H1 (cell line): ENCODE data around the gene ERCC1. TPM values are rescaled to one million over a fixed set of nuclear protein-coding genes. Genes with fewer than 3 reads are reported as not detected.

Experiments used
- CTCF ChIA-PET: fragments of 300-600 bp; sonication (Branson Sonifier 250); formaldehyde crosslinking; loops from one replicate; lab custom pipeline; 2021; ENCODE audit not compliant: partially characterized antibody; lab: Charles Lee
- POLR2A ChIA-PET: fragments of 300-600 bp; sonication (Branson Sonifier 250); formaldehyde crosslinking; loops from one replicate; lab custom pipeline; 2021; ENCODE audit warnings: inconsistent platforms; ENCODE audit not compliant: partially characterized antibody; lab: Charles Lee
- DNase-seq, 2 experiments: peaks; one replicate each; pipeline versions ENCODE4 v3.0.0 to v3.0.0-alpha.2; 2010 to 2022; ENCODE audit warnings: low spot score in 2 of 2, low read depth in 1 of 2, mixed read lengths in 1 of 2
- FAIRE-seq: peaks from 2 replicates; lab custom pipeline; 2011; peaks lifted over from hg19 to GRCh38; lab: Jason Lieb, UNC
- H2AFZ ChIP-seq: 2 replicates; pipeline ENCODE4 v1.8.1; 2012; ENCODE audit warnings: low read length, inconsistent platforms
- H2AK5ac ChIP-seq: 2 replicates; pipeline ENCODE4 v1.6.1; 2013; ENCODE audit warnings: low read depth, low read length
- H2BK120ac ChIP-seq: replicated peaks from 2 replicates; pipeline ENCODE3; 2013; ENCODE audit warnings: low read depth, low read length, inconsistent platforms
- H2BK12ac ChIP-seq: 2 replicates; pipeline ENCODE4 v1.6.1; 2013; ENCODE audit warnings: low read depth, low read length
- H2BK15ac ChIP-seq: 2 replicates; pipeline ENCODE4 v1.6.1; 2013; ENCODE audit warnings: low read length
- H2BK20ac ChIP-seq: 2 replicates; pipeline ENCODE4 v1.6.1; 2013; ENCODE audit warnings: low read length
- H2BK5ac ChIP-seq: 2 replicates; pipeline ENCODE4 v1.6.1; 2013; ENCODE audit warnings: low read depth, low read length
- H3K14ac ChIP-seq: 2 replicates; pipeline ENCODE4 v1.6.1; 2013; ENCODE audit warnings: inconsistent platforms; ENCODE audit not compliant: insufficient read length
- H3K18ac ChIP-seq: 2 replicates; pipeline ENCODE4 v1.6.1; 2013; ENCODE audit warnings: low read length; ENCODE audit errors: extremely low read depth
- H3K23ac ChIP-seq: 2 replicates; pipeline ENCODE4 v1.6.1; 2013; ENCODE audit warnings: inconsistent platforms; ENCODE audit not compliant: insufficient read length
- H3K23me2 ChIP-seq: 2 replicates; pipeline ENCODE4 v1.6.1; 2013; ENCODE audit warnings: low read depth, low read length
- H3K27ac ChIP-seq: 2 replicates; pipeline ENCODE4 v1.6.1; 2011; ENCODE audit warnings: low read depth, low read length, inconsistent platforms
- H3K27me3 ChIP-seq, 4 experiments: replicated peaks in 1 of 4; 1 replicate in 1 of 4; 2 replicates in 3 of 4; pipeline versions ENCODE4 v1.6.1 to v1.8.1; 2011 to 2013; ENCODE audit warnings: low read length in 3 of 4, mild to moderate bottlenecking in 3 of 4, inconsistent platforms in 2 of 4, mixed read lengths in 2 of 4, moderate library complexity in 1 of 4; ENCODE audit not compliant: control insufficient read depth in 3 of 4, insufficient read depth in 3 of 4; ENCODE audit errors: extremely low read depth in 1 of 4
- H3K36me3 ChIP-seq, 4 experiments: 2 replicates each; pipeline versions ENCODE4 v1.6.1 to v1.8.1; 2011 to 2013; ENCODE audit warnings: mild to moderate bottlenecking in 4 of 4, low read length in 3 of 4, moderate library complexity in 2 of 4, control low read depth in 1 of 4, inconsistent platforms in 1 of 4; ENCODE audit not compliant: insufficient read depth in 4 of 4, control insufficient read depth in 2 of 4
- H3K4ac ChIP-seq: replicated peaks from 2 replicates; pipeline ENCODE3; 2013; ENCODE audit warnings: low read length, low read depth, mixed read lengths, inconsistent platforms; ENCODE audit not compliant: insufficient read length
- H3K4me1 ChIP-seq, 4 experiments: replicated peaks in 1 of 4; 1 replicate in 1 of 4; 2 replicates in 3 of 4; pipeline versions ENCODE4 v1.6.1 to v1.8.1; 2011 to 2013; ENCODE audit warnings: low read length in 3 of 4, inconsistent platforms in 2 of 4, mixed read lengths in 1 of 4; ENCODE audit not compliant: insufficient read depth in 4 of 4, control insufficient read depth in 3 of 4
- H3K4me2 ChIP-seq, 2 experiments: 2 replicates each; pipeline versions ENCODE4 v1.6.1 to v1.8.1; 2011 to 2013; ENCODE audit warnings: low read depth in 2 of 2, low read length in 2 of 2, control low read depth in 1 of 2, inconsistent platforms in 1 of 2, mild to moderate bottlenecking in 1 of 2; ENCODE audit not compliant: insufficient read depth in 1 of 2
- H3K4me3 ChIP-seq, 4 experiments: fragments of 200-600, 300-600 bp in 1 of 4; sonication (generic), shearing (Covaris generic), sonication (Bioruptor Twin) in 1 of 4; 2 replicates each; pipeline versions ENCODE4 v1.5.1 to v1.8.1; 2011 to 2016; ENCODE audit warnings: low read length in 4 of 4, low read depth in 3 of 4, control low read depth in 2 of 4, inconsistent platforms in 2 of 4, mild to moderate bottlenecking in 2 of 4, mixed read lengths in 1 of 4, moderate library complexity in 1 of 4; ENCODE audit not compliant: insufficient read depth in 2 of 4; ENCODE audit errors: extremely low read depth in 1 of 4
- H3K56ac ChIP-seq: replicated peaks from 2 replicates; pipeline ENCODE3; 2013; ENCODE audit warnings: low read depth, mild to moderate bottlenecking, mixed read lengths, low read length, inconsistent platforms; ENCODE audit not compliant: insufficient read length
- H3K79me1 ChIP-seq: 2 replicates; pipeline ENCODE4 v1.6.1; 2013; ENCODE audit warnings: low read depth, low read length, control low read depth
- H3K79me2 ChIP-seq, 2 experiments: 2 replicates each; pipeline versions ENCODE4 v1.6.1 to v1.8.1; 2012 to 2013; ENCODE audit warnings: low read length in 2 of 2, mild to moderate bottlenecking in 2 of 2, inconsistent platforms in 1 of 2; ENCODE audit not compliant: insufficient read depth in 2 of 2, control insufficient read depth in 1 of 2
- H3K9ac ChIP-seq, 4 experiments: replicated peaks in 1 of 4; 1 replicate in 1 of 4; 2 replicates in 3 of 4; pipeline versions ENCODE4 v1.6.1 to v1.8.1; 2011 to 2013; ENCODE audit warnings: low read depth in 3 of 4, low read length in 3 of 4, control low read depth in 2 of 4, mild to moderate bottlenecking in 2 of 4, moderate library complexity in 2 of 4, inconsistent platforms in 1 of 4; ENCODE audit errors: extremely low read depth in 1 of 4
- H3K9me3 ChIP-seq, 2 experiments: 2 replicates each; pipeline versions ENCODE4 v1.6.1 to v1.8.1; 2012 to 2013; ENCODE audit warnings: mild to moderate bottlenecking in 2 of 2, moderate library complexity in 2 of 2, control low read depth in 1 of 2, inconsistent platforms in 1 of 2, low read depth in 1 of 2, low read length in 1 of 2, mixed read lengths in 1 of 2; ENCODE audit not compliant: insufficient read depth in 2 of 2
- H4K20me1 ChIP-seq, 2 experiments: replicated peaks in 1 of 2; 2 replicates each; pipeline versions ENCODE3 to v1.8.1; 2011 to 2013; ENCODE audit warnings: inconsistent platforms in 2 of 2, low read length in 2 of 2, mild to moderate bottlenecking in 1 of 2; ENCODE audit not compliant: insufficient read depth in 2 of 2, control insufficient read depth in 1 of 2
- H4K5ac ChIP-seq: 2 replicates; pipeline ENCODE4 v1.6.1; 2013; ENCODE audit warnings: low read length, low read depth, mixed read lengths, inconsistent platforms; ENCODE audit not compliant: insufficient read length
- H4K8ac ChIP-seq: 2 replicates; pipeline ENCODE4 v1.8.0; 2013; ENCODE audit warnings: mild to moderate bottlenecking, moderate library complexity, low read length, inconsistent platforms; ENCODE audit not compliant: insufficient read depth; ENCODE audit errors: extremely low read depth
- H4K91ac ChIP-seq: replicated peaks from 2 replicates; pipeline ENCODE3; 2013; ENCODE audit warnings: low read length, mixed read lengths, inconsistent platforms; ENCODE audit not compliant: insufficient read length
- KDM1A ChIP-seq: fragments of 200-600, 300-600 bp; sonication (generic); IDR thresholded peaks from 2 replicates; pipeline ENCODE4 v1.7.1; 2016; ENCODE audit warnings: mild to moderate bottlenecking, low read length, borderline replicate concordance
- WGBS, 2 experiments: shearing (Covaris generic) in 1 of 2; methylation state at CpG; one replicate each; pipeline versions ENCODE4 v1.1.6 to v1.1.7; 2013 to 2015; ENCODE audit warnings: low lambda C conversion rate in 2 of 2, mixed read lengths in 2 of 2, inconsistent platforms in 1 of 2, low coverage in 1 of 2, missing lambda C conversion rate in 1 of 2; ENCODE audit not compliant: insufficient replicate concordance in 2 of 2, insufficient coverage in 1 of 2, insufficient read length in 1 of 2; ENCODE audit errors: extremely low coverage in 1 of 2, missing lambda C conversion rate in 1 of 2; 5-methylcytosine and 5-hydroxymethylcytosine counted together
- polyA plus RNA-seq, 7 experiments: library from polyadenylated mRNA; depleted of rRNA in 3 of 7; stranded (reverse) in 5 of 7; unstranded in 2 of 7; fragments of >200 nt in 5 of 7; fragments of 200-250 nt in 2 of 7; gene quantifications; 1 replicate in 5 of 7; 2 replicates in 1 of 7; 4 replicates in 1 of 7; pipeline versions ENCODE4 v1.2.1 to v1.2.3, GENCODE V29; 2011 to 2013; ENCODE audit warnings: missing spikeins in 2 of 7, mixed read lengths in 2 of 7
- total RNA-seq: library from RNA; stranded (reverse); fragmentation: NEBNext Ultra II Directional; extraction: Animal tissue kit (Norgen Biotek cat#: 25700); gene quantifications from 2 replicates; pipeline ENCODE4 v1.2.1, GENCODE V29; 2021
- TF ChIP-seq, protein P1 (sequence below): IDR thresholded peaks from 2 replicates; pipeline ENCODE4 v1.6.1; 2011; ENCODE audit warnings: low read length, improper control_type of control experiment

Gene ERCC1
- total and polyA plus RNA-seq, 2 of the 8 experiments (the other 6 are each of a cell fraction or from before 2014, with no cell fraction given): 44.7 to 94.2 TPM

DNA sequence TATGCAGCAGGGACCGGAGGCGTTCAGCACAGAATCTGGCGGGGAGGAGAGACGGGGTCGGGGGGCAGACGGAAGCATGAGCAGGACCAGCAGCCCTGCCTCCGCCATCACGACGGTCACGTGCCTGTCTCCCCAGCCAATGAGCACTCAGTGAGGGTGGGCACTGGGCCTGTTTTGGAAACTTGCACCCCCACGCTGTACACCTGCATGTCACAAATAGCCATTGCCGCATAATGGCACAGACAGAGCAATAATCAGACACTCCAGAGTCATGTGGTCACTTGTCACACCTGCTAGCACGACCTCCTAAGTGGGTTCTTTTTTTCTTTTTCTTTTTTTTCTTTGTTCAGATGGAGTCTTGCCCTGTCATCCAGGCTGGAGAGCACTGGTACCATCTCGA lies 62.1 kb downstream of the ERCC1 start:
- H2AFZ ChIP-seq: no peak overlapping the region
- H2BK12ac ChIP-seq: no peak overlapping the region
- no peak overlapping the region for H3K4me2 ChIP-seq
- H4K20me1 ChIP-seq: peaks cover 0 to 24% of the 10 kb centered on the region in 2 experiments
- H3K18ac ChIP-seq: no peak overlapping the region
- no peak for DNase-seq
- H2AK5ac ChIP-seq: no peak overlapping the region
- H4K91ac ChIP-seq: no peak overlapping the region
- H3K36me3 ChIP-seq: peaks cover 21 to 68% (median 44%) of the 10 kb centered on the region in 4 experiments
- no peaks in the 10 kb centered on the region for H3K23me2 ChIP-seq
- POLR2A ChIA-PET: interaction anchor here (1.2 to 4.9 kb wide), 3 partner anchors 8 to 13 kb away, joined by 3 to 25 read pairs (median 3); no protein-coding TSS in a partner anchor
- no peaks in the 10 kb centered on the region for H3K9me3 ChIP-seq
- H4K5ac ChIP-seq: no peak overlapping the region
- no peak overlapping the region for H3K4ac ChIP-seq
- H3K79me2 ChIP-seq: no peaks in the 10 kb centered on the region
- H2BK5ac ChIP-seq: no peak overlapping the region
- peaks cover 4% of the 10 kb centered on the region for H3K79me1 ChIP-seq
- whole genome bisulfite sequencing, 2 experiments: 94% methylated on average over 14 of the region's 14 CpGs; no CpG with 5 or more reads in 1 of the 2 experiments
- H2BK120ac ChIP-seq: no peak overlapping the region
- no peak overlapping the region for H2BK15ac ChIP-seq
- no peak overlapping the region for H4K8ac ChIP-seq
- no peaks in the 10 kb centered on the region for H3K4me1 ChIP-seq
- no peaks in the 10 kb centered on the region for H3K27me3 ChIP-seq
- H3K4me3 ChIP-seq: no peak overlapping the region
- H3K27ac ChIP-seq: no peak overlapping the region
- no peak overlapping the region for H3K14ac ChIP-seq
- no peak overlapping the region for H3K56ac ChIP-seq
- CTCF ChIA-PET: no interaction called here
- no peak overlapping the region for H3K9ac ChIP-seq
- FAIRE-seq: no peak
- H2BK20ac ChIP-seq: no peak overlapping the region
- TF ChIP-seq, protein P1, sequence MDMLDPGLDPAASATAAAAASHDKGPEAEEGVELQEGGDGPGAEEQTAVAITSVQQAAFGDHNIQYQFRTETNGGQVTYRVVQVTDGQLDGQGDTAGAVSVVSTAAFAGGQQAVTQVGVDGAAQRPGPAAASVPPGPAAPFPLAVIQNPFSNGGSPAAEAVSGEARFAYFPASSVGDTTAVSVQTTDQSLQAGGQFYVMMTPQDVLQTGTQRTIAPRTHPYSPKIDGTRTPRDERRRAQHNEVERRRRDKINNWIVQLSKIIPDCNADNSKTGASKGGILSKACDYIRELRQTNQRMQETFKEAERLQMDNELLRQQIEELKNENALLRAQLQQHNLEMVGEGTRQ: no peak
- TF ChIP-seq KDM1A: no peak
- H3K23ac ChIP-seq: no peak overlapping the region
